ENCODE measurements around the gene TOM1L2.
"Not testable (repeated sequence)": the region's sequence is repeated elsewhere in the genome, so short reads cannot be mapped to it uniquely, and the experiment has no call there.

Gene TOM1L2

GRCh38 chr17:17972126-17972951 lies at the start of gene TOM1L2, which contains the start of gene DRC3:
Gene TOM1L2, minus strand, starts transcription at chr17:17972400. Its CDS starts 87 bp downstream, at chr17:17972313.
Gene DRC3, plus strand, starts transcription at chr17:17972862. Its CDS starts 4,737 bp downstream, at chr17:17977599.
- peak; percentile 100 for DNase-seq

- no peak for DNase-seq
Observed at GRCh38 chr17:18021372-18021771, 49.2 kb upstream of the TOM1L2 start.

- no peak for DNase-seq
Observed at GRCh38 chr17:18020971-18021370, 48.8 kb upstream of the TOM1L2 start.

- no peak for DNase-seq
Observed at GRCh38 chr17:18019838-18020154, 47.6 kb upstream of the TOM1L2 start.

- DNase-seq: no peak
Observed at GRCh38 chr17:18018411-18018921, 46.3 kb upstream of the TOM1L2 start.

GRCh38 chr17:18017958-18018357 lies 45.8 kb upstream of the TOM1L2 start:
- DNase-seq: no peak

- DNase-seq: no peak
Observed at GRCh38 chr17:18016426-18016825, 44.2 kb upstream of the TOM1L2 start.

- DNase-seq: no peak
Observed at GRCh38 chr17:18015593-18015992, 43.4 kb upstream of the TOM1L2 start.

- DNase-seq: no peak
Observed at GRCh38 chr17:18014006-18014405, 41.8 kb upstream of the TOM1L2 start.

GRCh38 chr17:18011286-18011685 lies 39.1 kb upstream of the TOM1L2 start:
- no peak for DNase-seq

GRCh38 chr17:18009609-18010420 lies 37.6 kb upstream of the TOM1L2 start:
- no peak for DNase-seq

GRCh38 chr17:18008496-18009268 lies 36.5 kb upstream of the TOM1L2 start:
- DNase-seq: no peak

- no peak for DNase-seq
Observed at GRCh38 chr17:18006495-18007239, 34.5 kb upstream of the TOM1L2 start.

- DNase-seq: no peak
Observed at GRCh38 chr17:18005496-18005895, 33.3 kb upstream of the TOM1L2 start.

GRCh38 chr17:18004884-18005305 lies 32.7 kb upstream of the TOM1L2 start:
- DNase-seq: no peak

GRCh38 chr17:18004345-18004744 lies 32.1 kb upstream of the TOM1L2 start:
- no peak for DNase-seq

GRCh38 chr17:18002171-18002570 lies 30.0 kb upstream of the TOM1L2 start:
- DNase-seq: no peak

GRCh38 chr17:18000030-18000408 lies 27.8 kb upstream of the TOM1L2 start:
- no peak for DNase-seq

- DNase-seq: no peak
Observed at GRCh38 chr17:17999364-18000029, 27.3 kb upstream of the TOM1L2 start.

- DNase-seq: no peak
Observed at GRCh38 chr17:17998934-17999333, 26.7 kb upstream of the TOM1L2 start.

GRCh38 chr17:17995887-17996286 lies 23.7 kb upstream of the TOM1L2 start:
- DNase-seq: not testable (repeated sequence)
